CD14-positive monocyte (primary cell): ENCODE data around the gene MRNIP. TPM values are rescaled to one million over a fixed set of nuclear protein-coding genes. Genes with fewer than 3 reads are reported as not detected.

Experiments used
- DNase-seq, 3 donors: peaks; one replicate each; pipeline ENCODE4 v3.0.0-alpha.2; 2011 to 2022
- H2AFZ ChIP-seq: 2 replicates; pipeline ENCODE4 v1.6.0; 2012; ENCODE audit warnings: mild to moderate bottlenecking, low read depth, low read length, inconsistent platforms; ENCODE audit not compliant: insufficient read depth, poor library complexity, severe bottlenecking
- H3K27ac ChIP-seq, 2 donors: 1 replicate in 1 of 2; 2 replicates in 1 of 2; pipeline ENCODE4 v1.5.1; 2012 to 2013; ENCODE audit warnings: low read length in 2 of 2, control low read depth in 1 of 2, inconsistent platforms in 1 of 2, low read depth in 1 of 2, mild to moderate bottlenecking in 1 of 2
- H3K27me3 ChIP-seq, 2 donors: one replicate each; pipeline versions ENCODE4 v1.6.0 to v1.6.1; 2011 to 2013; ENCODE audit warnings: low read length in 2 of 2; ENCODE audit not compliant: control insufficient read depth in 2 of 2, insufficient read depth in 2 of 2
- H3K36me3 ChIP-seq, 2 donors: replicated peaks in 1 of 2; 1 replicate in 1 of 2; 2 replicates in 1 of 2; pipeline versions ENCODE4 v1.5.1 to v1.6.1; 2012 to 2013; ENCODE audit warnings: low read length in 2 of 2, control low read depth in 1 of 2, inconsistent platforms in 1 of 2, mild to moderate bottlenecking in 1 of 2; ENCODE audit not compliant: insufficient read depth in 2 of 2, control insufficient read depth in 1 of 2
- H3K4me1 ChIP-seq, 2 donors: 1 replicate in 1 of 2; 2 replicates in 1 of 2; pipeline versions ENCODE4 v1.5.1 to v1.6.1; 2012 to 2013; ENCODE audit warnings: low read length in 2 of 2, control low read depth in 1 of 2, inconsistent platforms in 1 of 2, mild to moderate bottlenecking in 1 of 2, moderate library complexity in 1 of 2; ENCODE audit not compliant: insufficient read depth in 2 of 2, control insufficient read depth in 1 of 2
- H3K4me2 ChIP-seq: replicated peaks from 2 replicates; pipeline ENCODE3; 2012; ENCODE audit warnings: low read length, moderate library complexity, mild to moderate bottlenecking; ENCODE audit not compliant: poor library complexity, severe bottlenecking; ENCODE audit errors: extremely low read depth
- H3K4me3 ChIP-seq, 3 experiments: fragments of 200-600 bp in 1 of 3; sonication (generic) in 1 of 3; replicated peaks in 1 of 3; 1 replicate in 2 of 3; 2 replicates in 1 of 3; pipeline ENCODE4 v1.5.1; 2011 to 2013; ENCODE audit warnings: low read length in 3 of 3, mild to moderate bottlenecking in 3 of 3, control low read depth in 2 of 3, low read depth in 2 of 3, inconsistent platforms in 1 of 3, moderate library complexity in 1 of 3
- H3K79me2 ChIP-seq: 2 replicates; pipeline ENCODE4 v1.6.0; 2012; ENCODE audit warnings: mild to moderate bottlenecking, control low read depth, inconsistent platforms, low read length, moderate library complexity; ENCODE audit not compliant: insufficient read depth
- H3K9ac ChIP-seq: 2 replicates; pipeline ENCODE4 v1.6.0; 2017; ENCODE audit warnings: low read length, mild to moderate bottlenecking; ENCODE audit not compliant: insufficient read depth, poor library complexity, severe bottlenecking
- H3K9me3 ChIP-seq, 2 donors: replicated peaks in 1 of 2; 1 replicate in 1 of 2; 2 replicates in 1 of 2; pipeline versions ENCODE4 v1.5.1 to v1.6.1; 2012 to 2013; ENCODE audit warnings: low read length in 2 of 2, control low read depth in 1 of 2; ENCODE audit not compliant: control insufficient read depth in 1 of 2, insufficient read depth in 1 of 2
- H4K20me1 ChIP-seq: 2 replicates; pipeline ENCODE4 v1.6.0; 2012; ENCODE audit warnings: mild to moderate bottlenecking, low read length, control low read depth, moderate library complexity; ENCODE audit not compliant: insufficient read depth
- H3K27ac Mint-ChIP-seq, 7 donors: one replicate each; pipeline ENCODE4 v1.8.0; 2020; ENCODE audit warnings: mild to moderate bottlenecking in 7 of 7, mixed read lengths in 7 of 7, moderate library complexity in 6 of 7, inconsistent platforms in 2 of 7
- H3K27me3 Mint-ChIP-seq, 3 donors: one replicate each; pipeline ENCODE4 v1.8.0; 2021 to 2022; ENCODE audit warnings: low read depth in 3 of 3, mild to moderate bottlenecking in 3 of 3, mixed read lengths in 3 of 3, moderate library complexity in 3 of 3, inconsistent platforms in 1 of 3
- H3K36me3 Mint-ChIP-seq, 2 donors: one replicate each; pipeline ENCODE4 v1.8.0; 2020; ENCODE audit warnings: mixed read lengths in 2 of 2, inconsistent platforms in 1 of 2, mild to moderate bottlenecking in 1 of 2
- H3K4me1 Mint-ChIP-seq: one replicate; pipeline ENCODE4 v1.8.0; 2020; ENCODE audit warnings: mild to moderate bottlenecking, mixed read lengths
- H3K4me3 Mint-ChIP-seq, 2 donors: one replicate each; pipeline ENCODE4 v1.8.0; 2020; ENCODE audit warnings: mild to moderate bottlenecking in 2 of 2, mixed read lengths in 2 of 2, moderate library complexity in 1 of 2
- H3K9me3 Mint-ChIP-seq, 7 donors: one replicate each; pipeline ENCODE4 v1.8.0; 2020 to 2022; ENCODE audit warnings: mixed read lengths in 7 of 7, mild to moderate bottlenecking in 6 of 7, moderate library complexity in 6 of 7, inconsistent platforms in 2 of 7
- WGBS: methylation state at CpG from one replicate; pipeline ENCODE4 v1.1.5; 2013; ENCODE audit warnings: missing lambda C conversion rate; ENCODE audit not compliant: insufficient coverage; 5-methylcytosine and 5-hydroxymethylcytosine counted together
- intact Hi-C, 2 donors: fragments of 100-400 bp; cut with micrococcal nuclease; formaldehyde crosslinking; loops; one replicate each; pipeline versions ENCODE4 v1.15.0 to v1.15.1; 2023
- polyA plus RNA-seq, 3 donors: library from polyadenylated mRNA; depleted of rRNA in 1 of 3; unstranded in 2 of 3; stranded (reverse) in 1 of 3; fragments of 300-500 nt in 2 of 3; fragments of >200 nt in 1 of 3; fragmentation: Illumina TruSeq in 2 of 3; gene quantifications; 1 replicate in 2 of 3; 2 replicates in 1 of 3; pipeline ENCODE4 v1.2.3, GENCODE V29; 2012 to 2021
- TF ChIP-seq, protein P1 (sequence below): fragments of 200-600 bp; IDR thresholded peaks from one replicate; pipeline ENCODE4 v1.8.0; 2022; ENCODE audit warnings: antibody characterized with exemption, mild to moderate bottlenecking

The MRNIP gene
- polyA plus RNA-seq, 3 donors = 1.2 to 23.0 (median 1.4) TPM

DNA sequence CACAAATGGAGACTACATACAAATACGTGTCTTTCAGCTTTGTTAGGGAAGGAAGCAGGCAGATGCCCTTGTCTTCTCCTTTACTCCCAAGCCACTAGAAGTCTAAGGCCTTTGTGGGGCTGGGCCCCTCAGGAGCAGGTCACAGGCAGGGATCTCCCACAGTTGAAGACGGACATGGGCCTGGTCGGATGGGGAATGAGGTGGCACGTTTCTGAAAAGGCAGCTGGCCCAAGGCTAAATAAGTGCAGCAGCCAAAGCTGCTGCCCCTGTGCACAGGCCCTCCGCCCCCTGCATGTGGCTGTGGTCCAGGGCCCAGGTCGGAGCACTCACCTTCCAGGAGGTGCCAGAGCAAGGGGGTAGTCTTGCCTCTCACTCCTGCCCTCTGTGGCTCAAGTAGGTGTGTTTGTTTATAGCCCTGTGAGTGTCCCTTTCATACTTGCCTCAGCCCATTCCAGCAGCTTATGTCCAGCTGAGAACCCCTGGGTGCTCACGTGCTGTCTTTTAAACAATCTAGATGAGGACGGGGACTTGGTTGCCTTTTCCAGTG, 36.1 kb downstream of the MRNIP start:
- Mint-ChIP-seq H3K4me1 (peaks cover 68% of the 10 kb centered on the region), H3K9me3 (peaks cover 0 to 3% (median 0%) of the 10 kb centered on the region in 7 donors), H3K4me3 (peak overlapping the region; percentile 93 to 94), H3K27me3 (peaks cover 5 to 7% (median 6%) of the 10 kb centered on the region in 3 donors), H3K27ac (peak overlapping the region; percentile 66 to 99 (median 98)), H3K36me3 (peaks cover 51 to 58% of the 10 kb centered on the region in 2 donors)
- Histone ChIP-seq H3K4me2 (peak overlapping the region; percentile 96), H3K4me3 (peak overlapping the region in 1 of 3 experiments; percentile 99), H3K79me2 (peaks cover 59% of the 10 kb centered on the region), H3K27ac (peak overlapping the region in 1 of 2 donors; percentile 98), H3K27me3 (no peaks in the 10 kb centered on the region), H3K36me3 (peaks cover 47 to 50% of the 10 kb centered on the region in 2 donors), H4K20me1 (peaks cover 68% of the 10 kb centered on the region), H3K9me3 (no peaks in the 10 kb centered on the region), H2AFZ (no peak overlapping the region), H3K4me1 (peaks cover 52 to 68% of the 10 kb centered on the region in 2 donors), H3K9ac (no peak overlapping the region)
- WGBS = 94% methylated on average over 7 of the region's 8 CpGs
- intact Hi-C loops = loop anchor here in 1 of 2 donors (10.0 kb wide), 2 partner anchors 152 to 198 kb away; partner anchors contain the start of gene HNRNPH1
- DNase-seq = peak in 1 of 3 donors; percentile 1
- TF ChIP-seq, protein P1, sequence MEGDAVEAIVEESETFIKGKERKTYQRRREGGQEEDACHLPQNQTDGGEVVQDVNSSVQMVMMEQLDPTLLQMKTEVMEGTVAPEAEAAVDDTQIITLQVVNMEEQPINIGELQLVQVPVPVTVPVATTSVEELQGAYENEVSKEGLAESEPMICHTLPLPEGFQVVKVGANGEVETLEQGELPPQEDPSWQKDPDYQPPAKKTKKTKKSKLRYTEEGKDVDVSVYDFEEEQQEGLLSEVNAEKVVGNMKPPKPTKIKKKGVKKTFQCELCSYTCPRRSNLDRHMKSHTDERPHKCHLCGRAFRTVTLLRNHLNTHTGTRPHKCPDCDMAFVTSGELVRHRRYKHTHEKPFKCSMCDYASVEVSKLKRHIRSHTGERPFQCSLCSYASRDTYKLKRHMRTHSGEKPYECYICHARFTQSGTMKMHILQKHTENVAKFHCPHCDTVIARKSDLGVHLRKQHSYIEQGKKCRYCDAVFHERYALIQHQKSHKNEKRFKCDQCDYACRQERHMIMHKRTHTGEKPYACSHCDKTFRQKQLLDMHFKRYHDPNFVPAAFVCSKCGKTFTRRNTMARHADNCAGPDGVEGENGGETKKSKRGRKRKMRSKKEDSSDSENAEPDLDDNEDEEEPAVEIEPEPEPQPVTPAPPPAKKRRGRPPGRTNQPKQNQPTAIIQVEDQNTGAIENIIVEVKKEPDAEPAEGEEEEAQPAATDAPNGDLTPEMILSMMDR = no peak

DNA sequence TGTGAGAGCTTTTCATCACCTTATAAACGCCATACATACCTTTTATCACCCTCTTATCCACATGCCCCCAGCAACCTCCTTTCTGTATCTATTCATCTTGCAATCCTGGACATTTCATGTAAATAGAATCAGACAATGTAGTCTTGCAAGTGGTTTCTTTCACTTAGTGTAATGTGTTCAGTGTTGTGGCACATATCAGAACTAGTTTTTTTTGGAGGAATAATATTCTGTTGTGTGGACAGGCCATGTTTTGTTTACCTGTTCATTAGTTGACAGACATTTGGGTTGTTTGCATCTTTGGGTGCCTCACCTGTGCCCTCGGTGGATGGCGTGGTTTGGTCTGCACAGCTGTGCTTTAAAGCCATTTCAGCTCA, 36.6 kb downstream of the MRNIP start:
- Histone ChIP-seq H3K4me3 (peak overlapping the region; percentile 87 to 99 (median 87)), H3K79me2 (peaks cover 59% of the 10 kb centered on the region), H2AFZ (no peak overlapping the region), H3K4me1 (peaks cover 52 to 68% of the 10 kb centered on the region in 2 donors), H3K4me2 (peak overlapping the region; percentile 96), H3K27me3 (no peaks in the 10 kb centered on the region), H3K27ac (peak overlapping the region in 1 of 2 donors; percentile 98), H3K9me3 (no peaks in the 10 kb centered on the region), H3K9ac (peak overlapping the region; percentile 100), H3K36me3 (peaks cover 46 to 48% of the 10 kb centered on the region in 2 donors), H4K20me1 (peaks cover 63% of the 10 kb centered on the region)
- Mint-ChIP-seq H3K4me3 (peak overlapping the region; percentile 93 to 94), H3K9me3 (peaks cover 0 to 3% (median 0%) of the 10 kb centered on the region in 7 donors), H3K36me3 (peaks cover 49 to 53% of the 10 kb centered on the region in 2 donors), H3K27me3 (peaks cover 6 to 9% (median 7%) of the 10 kb centered on the region in 3 donors), H3K27ac (peak overlapping the region; percentile 96 to 99 (median 98)), H3K4me1 (peaks cover 68% of the 10 kb centered on the region)
- TF ChIP-seq, protein P1 = no peak
- WGBS = 79% methylated on average over 2 of the region's 3 CpGs
- no peak for DNase-seq
- intact Hi-C loops = loop anchor here in 1 of 2 donors (10.0 kb wide), 2 partner anchors 153 to 197 kb away; partner anchors contain the start of gene HNRNPH1
